ENCODE results near the gene HSPD1.

HSPD1 gene

GRCh38 chr2:197515315-197515738 is 15.7 kb upstream of the HSPD1 start:
- no peaks in the 10 kb centered on the region for H3K27me3 ChIP-seq (ENCODE audit: control insufficient read depth, insufficient read depth, low read length)
- TF ChIP-seq CTCF (IDR thresholded peaks at IDR 0.05), result no peak
- H3K4me1 ChIP-seq, result peaks cover 10% of the 10 kb centered on the region
- H3K4me3 ChIP-seq (ENCODE audit: low read depth, low read length), result peak overlapping the region; percentile 70
- H3K9me3 ChIP-seq (ENCODE audit: control insufficient read depth, low read length), result no peaks in the 10 kb centered on the region
- H3K27ac ChIP-seq, result peak overlapping the region; percentile 92
- peak overlapping the region; percentile 89 for H2AFZ ChIP-seq
- H3K79me2 ChIP-seq, result peaks cover 40% of the 10 kb centered on the region
- peak overlapping the region; percentile 85 for H3K4me2 ChIP-seq (ENCODE audit: low read length)
- H3K9ac ChIP-seq, result peak overlapping the region; percentile 22
- H3K36me3 ChIP-seq (ENCODE audit: control insufficient read depth, insufficient read depth, low read length), result no peaks in the 10 kb centered on the region

GRCh38 chr2:197514754-197515153 is 15.1 kb upstream of the HSPD1 start:
- Histone ChIP-seq H3K79me2 (peaks cover 40% of the 10 kb centered on the region), H3K9me3 (ENCODE audit: control insufficient read depth, low read length) (no peaks in the 10 kb centered on the region), H3K36me3 (ENCODE audit: control insufficient read depth, insufficient read depth, low read length) (no peaks in the 10 kb centered on the region), H3K9ac (no peak overlapping the region), H3K4me1 (peaks cover 10% of the 10 kb centered on the region), H3K4me3 (ENCODE audit: low read depth, low read length) (peak overlapping the region; percentile 70), H3K27ac (peak overlapping the region; percentile 92), H3K27me3 (ENCODE audit: control insufficient read depth, insufficient read depth, low read length) (no peaks in the 10 kb centered on the region), H3K4me2 (ENCODE audit: low read length) (peak overlapping the region; percentile 85), H2AFZ (peak overlapping the region; percentile 89)
- no peak for TF ChIP-seq CTCF (IDR thresholded peaks at IDR 0.05)

- H3K36me3 ChIP-seq (ENCODE audit: control insufficient read depth, insufficient read depth, low read length), result no peaks in the 10 kb centered on the region
- H3K79me2 ChIP-seq, result peaks cover 37% of the 10 kb centered on the region
- no peaks in the 10 kb centered on the region for H3K9me3 ChIP-seq (ENCODE audit: control insufficient read depth, low read length)
- TF ChIP-seq CTCF (IDR thresholded peaks at IDR 0.05), result no peak
- no peak overlapping the region for H3K4me3 ChIP-seq (ENCODE audit: low read depth, low read length)
- no peaks in the 10 kb centered on the region for H3K27me3 ChIP-seq (ENCODE audit: control insufficient read depth, insufficient read depth, low read length)
- H3K4me1 ChIP-seq, result peaks cover 10% of the 10 kb centered on the region
- H3K9ac ChIP-seq, result no peak overlapping the region
- no peak overlapping the region for H3K4me2 ChIP-seq (ENCODE audit: low read length)
- no peak overlapping the region for H2AFZ ChIP-seq
- H3K27ac ChIP-seq, result no peak overlapping the region
These were observed 14.3 kb upstream of the HSPD1 start for GRCh38 chr2:197513915-197514314.

GRCh38 chr2:197506658-197507057 is 7.0 kb upstream of the HSPD1 start:
- Histone ChIP-seq H2AFZ (no peak overlapping the region), H3K4me2 (ENCODE audit: low read length) (no peak overlapping the region), H3K27ac (no peak overlapping the region), H3K36me3 (ENCODE audit: control insufficient read depth, insufficient read depth, low read length) (no peaks in the 10 kb centered on the region), H3K9ac (no peak overlapping the region), H3K79me2 (peaks cover 10% of the 10 kb centered on the region), H3K9me3 (ENCODE audit: control insufficient read depth, low read length) (no peaks in the 10 kb centered on the region), H3K27me3 (ENCODE audit: control insufficient read depth, insufficient read depth, low read length) (no peaks in the 10 kb centered on the region), H3K4me1 (no peaks in the 10 kb centered on the region), H3K4me3 (ENCODE audit: low read depth, low read length) (no peak overlapping the region)
- TF ChIP-seq CTCF (IDR thresholded peaks at IDR 0.05), result no peak

GRCh38 chr2:197504512-197504911 is 4.9 kb upstream of the HSPD1 start:
- TF ChIP-seq CTCF (IDR thresholded peaks at IDR 0.05), result no peak

More at GRCh38 chr2:197504512-197504911, 4.9 kb upstream of the HSPD1 start:
- Histone ChIP-seq H3K36me3 (ENCODE audit: control insufficient read depth, insufficient read depth, low read length) (no peaks in the 10 kb centered on the region), H3K27me3 (ENCODE audit: control insufficient read depth, insufficient read depth, low read length) (no peaks in the 10 kb centered on the region), H3K79me2 (peaks cover 10% of the 10 kb centered on the region), H3K4me1 (no peaks in the 10 kb centered on the region), H3K4me3 (ENCODE audit: low read depth, low read length) (no peak overlapping the region), H3K4me2 (ENCODE audit: low read length) (no peak overlapping the region), H3K9ac (no peak overlapping the region), H2AFZ (no peak overlapping the region), H3K27ac (no peak overlapping the region), H3K9me3 (ENCODE audit: control insufficient read depth, low read length) (no peaks in the 10 kb centered on the region)

Measured in parathyroid adenoma (tissue), 2 donors.